Measurements from ENCODE around the gene LYPD6B. TPM values are rescaled to one million over a fixed set of nuclear protein-coding genes. Genes with fewer than 3 reads are reported as not detected.

Gene LYPD6B
- total RNA-seq, 4 donors from 2014 or later = 70.2 to 96.6 (median 74.2) TPM

- no peak overlapping the region for H3K4me3 ChIP-seq (ENCODE audit: low read depth, poor library complexity, severe bottlenecking)
- TF ChIP-seq POLR2A (IDR thresholded peaks at IDR 0.05) (no peak), CTCF (IDR thresholded peaks at IDR 0.05) (no peak)
- intact Hi-C loops (cut with DNase I; ENCODE audit: low total_unique reads) = no loop called here
- WGBS, 2 donors = 69 to 74% methylated on average over 5 of the region's 5 CpGs
- no peak for DNase-seq (ENCODE audit: low spot score in 2 of 2)
Measured at GRCh38 chr2:149094217-149095015, 55.9 kb downstream of the LYPD6B start.

GRCh38 chr2:149098701-149099100, 60.2 kb downstream of the LYPD6B start:
- H3K4me3 ChIP-seq (ENCODE audit: low read depth, poor library complexity, severe bottlenecking) = no peak overlapping the region
- DNase-seq (ENCODE audit: low spot score in 2 of 2) = no peak
- 52 to 53% methylated on average over 2 of the region's 2 CpGs for WGBS, 2 donors
- no peak for TF ChIP-seq CTCF (IDR thresholded peaks at IDR 0.05)
- no peak for TF ChIP-seq POLR2A (IDR thresholded peaks at IDR 0.05)
- intact Hi-C loops (cut with DNase I; ENCODE audit: low total_unique reads) = no loop called here

- H3K4me3 ChIP-seq (ENCODE audit: low read depth, poor library complexity, severe bottlenecking) = no peak overlapping the region
- 60 to 91% methylated on average over 3 of the region's 3 CpGs for WGBS, 2 donors
- intact Hi-C loops (cut with DNase I; ENCODE audit: low total_unique reads) = no loop called here
- no peak for DNase-seq (ENCODE audit: low spot score in 2 of 2)
- TF ChIP-seq POLR2A (IDR thresholded peaks at IDR 0.05) = no peak
- no peak for TF ChIP-seq CTCF (IDR thresholded peaks at IDR 0.05)
Measured at GRCh38 chr2:149099298-149099697, 60.8 kb downstream of the LYPD6B start.

GRCh38 chr2:149100739-149101699, 62.5 kb downstream of the LYPD6B start:
- intact Hi-C loops (cut with DNase I; ENCODE audit: low total_unique reads) = no loop called here
- DNase-seq (ENCODE audit: low spot score in 2 of 2) = no peak

GRCh38 chr2:149101818-149102217, 63.3 kb downstream of the LYPD6B start:
- WGBS, 2 donors = 56 to 70% methylated on average over 2 of the region's 2 CpGs
- no peak for DNase-seq (ENCODE audit: low spot score in 2 of 2)
- TF ChIP-seq POLR2A (IDR thresholded peaks at IDR 0.05) = no peak
- TF ChIP-seq CTCF (IDR thresholded peaks at IDR 0.05) = no peak
- H3K4me3 ChIP-seq (ENCODE audit: low read depth, poor library complexity, severe bottlenecking) = no peak overlapping the region
- intact Hi-C loops (cut with DNase I; ENCODE audit: low total_unique reads) = no loop called here

More at GRCh38 chr2:149100739-149101699, 62.5 kb downstream of the LYPD6B start:
- H3K4me3 ChIP-seq (ENCODE audit: low read depth, poor library complexity, severe bottlenecking) = no peak overlapping the region
- WGBS, 2 donors = 35 to 47% methylated on average over 12 of the region's 12 CpGs
- TF ChIP-seq POLR2A (IDR thresholded peaks at IDR 0.05) (no peak), CTCF (IDR thresholded peaks at IDR 0.05) (no peak)

Data from lower leg skin (tissue), 4 donors.